DMS114 treated with DMSO at 0.1 percent for 48 hours (cell line): Measurements from ENCODE around the gene KIFAP3.
A peak's percentile ranks its signal among the peaks of the same experiment; 100 is the strongest.
"Not testable (repeated sequence)": the region's sequence is repeated elsewhere in the genome, so short reads cannot be mapped to it uniquely, and the experiment has no call there.

Source experiments
- DNase-seq: peaks from one replicate; lab custom pipeline; 2025; ENCODE audit not compliant: unreplicated experiment; lab: John Stamatoyannopoulos, UW

Gene KIFAP3

DNA sequence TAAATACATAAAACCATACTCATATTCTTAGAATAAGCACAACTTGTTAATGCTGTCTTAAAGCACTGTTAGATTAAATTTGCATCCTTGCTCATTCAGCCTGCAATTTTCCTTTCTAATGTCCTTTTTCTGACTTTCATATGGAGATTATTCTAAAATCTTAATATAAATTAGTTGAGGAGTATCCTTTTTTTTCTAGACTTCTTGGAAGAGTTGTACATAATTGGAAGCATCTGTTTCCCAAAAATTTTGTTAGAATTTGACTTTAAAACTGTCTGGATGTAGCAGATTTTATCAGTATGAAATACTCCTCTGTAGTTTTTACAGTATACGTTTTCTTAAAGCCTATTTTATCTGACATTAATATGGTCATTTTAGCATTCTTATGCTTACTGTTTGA is 9.7 kb downstream of the KIFAP3 start:
- DNase-seq: no peak

DNA sequence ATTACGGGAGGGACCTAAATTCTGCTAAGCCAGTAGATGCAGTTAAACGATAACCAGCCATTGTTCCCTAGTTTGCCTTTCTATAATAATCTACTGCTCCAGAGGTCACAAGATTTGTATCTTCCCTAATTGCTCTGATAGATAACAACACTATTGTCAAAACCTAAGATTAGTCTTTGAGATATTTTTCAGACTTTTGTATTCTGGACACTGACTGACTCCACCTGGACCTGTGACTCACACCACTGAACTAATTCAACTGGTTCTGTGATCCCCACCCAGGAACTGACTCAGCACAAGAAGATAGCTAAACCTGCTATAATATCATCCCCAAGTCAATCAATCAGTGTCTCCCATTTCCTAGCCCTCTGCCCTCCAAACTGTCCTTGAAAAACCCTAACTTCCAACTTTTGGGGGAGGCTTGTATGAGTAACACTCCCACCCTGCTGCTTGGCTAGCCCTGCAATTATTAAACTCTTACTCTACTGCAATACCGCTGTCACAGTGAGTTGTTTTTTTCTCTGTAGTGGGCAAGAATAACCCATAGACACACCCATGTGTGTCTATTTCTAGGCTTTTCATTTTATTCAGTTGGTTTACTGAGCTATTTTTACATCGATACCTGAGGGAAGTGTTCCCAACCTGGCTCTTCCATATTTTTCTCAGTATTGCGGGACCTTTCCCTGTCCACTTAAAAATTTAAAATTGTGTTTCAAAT is 11.2 kb downstream of the KIFAP3 start:
- DNase-seq: no peak

DNA sequence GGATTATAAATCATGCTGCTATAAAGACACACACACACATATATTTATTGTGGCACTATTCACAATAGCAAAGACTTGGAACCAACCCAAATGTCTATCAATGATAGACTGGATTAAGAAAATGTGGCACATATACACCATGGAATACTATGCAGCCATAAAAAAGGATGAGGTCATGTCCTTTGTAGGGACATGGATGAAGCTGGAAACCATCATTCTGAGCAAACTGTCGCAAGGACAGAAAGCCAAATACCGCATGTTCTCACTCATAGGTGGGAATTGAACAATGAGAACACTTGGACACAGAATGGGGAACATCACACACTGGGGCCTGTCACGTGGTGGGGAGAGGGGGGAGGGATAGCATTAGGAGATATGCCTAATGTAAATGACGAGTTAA is 12.8 kb downstream of the KIFAP3 start:
- not testable (repeated sequence) for DNase-seq

DNA sequence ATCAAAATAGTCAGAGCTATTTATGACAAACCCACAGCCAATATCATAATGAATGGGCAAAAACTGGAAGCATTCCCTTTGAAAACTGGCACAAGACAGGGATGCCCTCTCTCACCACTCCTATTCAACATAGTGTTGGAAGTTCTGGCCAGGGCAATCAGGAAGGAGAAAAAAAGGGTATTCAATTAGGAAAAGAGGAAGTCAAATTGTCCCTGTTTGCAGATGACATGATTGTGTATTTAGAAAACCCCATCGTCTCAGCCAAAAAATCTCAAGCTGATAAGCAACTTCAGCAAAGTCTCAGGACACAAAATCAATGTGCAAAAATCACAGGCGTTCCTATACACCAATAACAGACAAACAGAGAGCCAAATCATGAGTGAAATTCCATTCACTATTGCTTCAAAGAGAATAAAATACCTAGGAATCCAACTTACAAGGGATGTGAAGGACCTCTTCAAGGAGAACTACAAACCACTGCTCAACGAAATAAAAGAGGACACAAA is 14.4 kb downstream of the KIFAP3 start:
- not testable (repeated sequence) for DNase-seq

DNA sequence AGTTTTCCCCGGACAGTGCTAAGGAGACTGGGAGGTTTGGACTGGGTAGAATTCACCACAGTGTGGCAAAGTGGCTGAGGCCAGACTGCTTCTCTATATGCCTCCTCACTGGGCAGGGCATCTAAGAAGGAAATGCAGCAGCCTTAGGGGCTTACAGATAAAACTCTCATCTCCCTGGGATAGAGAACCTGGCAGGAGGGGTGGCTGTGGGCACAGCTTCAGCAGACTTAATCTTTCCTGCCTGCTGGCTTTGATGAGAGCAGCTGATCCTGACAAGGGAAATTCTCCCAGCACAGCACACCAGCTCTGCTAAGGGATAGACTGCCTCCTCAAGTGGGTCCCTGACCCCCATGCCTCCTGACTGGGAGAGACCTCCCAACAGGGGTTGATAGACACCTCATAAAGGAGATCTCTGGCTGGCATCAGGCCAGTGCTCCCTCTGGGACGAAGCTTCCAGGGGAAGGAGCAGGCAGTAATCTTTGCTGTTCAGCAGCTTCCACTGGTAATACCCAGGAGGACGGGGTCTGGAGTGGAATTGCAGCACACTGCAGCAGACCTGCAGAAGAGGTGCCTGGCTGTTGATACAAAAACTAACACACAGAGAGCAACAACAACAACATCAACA is 25.2 kb downstream of the KIFAP3 start:
- DNase-seq: no peak

DNA sequence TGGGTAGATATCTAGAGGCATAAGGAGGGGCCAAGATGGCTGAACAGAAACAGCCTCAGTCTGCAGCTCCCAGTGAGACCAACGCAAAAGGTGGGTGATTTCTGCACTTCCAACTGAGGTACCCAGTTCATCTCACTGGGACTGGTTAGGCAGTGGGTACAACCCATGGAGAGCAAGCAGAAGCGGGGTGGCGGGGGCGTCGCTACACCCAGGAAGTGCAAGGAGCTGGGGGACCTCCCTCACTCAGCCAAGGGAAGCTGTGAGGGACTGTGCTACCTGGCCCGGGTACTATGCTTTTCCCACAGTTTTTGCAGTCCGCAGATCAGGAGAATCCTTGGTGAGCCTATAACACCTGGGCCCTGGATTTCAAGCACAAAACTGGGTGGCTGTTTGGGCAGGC is 26.0 kb downstream of the KIFAP3 start:
- DNase-seq: no peak

DNA sequence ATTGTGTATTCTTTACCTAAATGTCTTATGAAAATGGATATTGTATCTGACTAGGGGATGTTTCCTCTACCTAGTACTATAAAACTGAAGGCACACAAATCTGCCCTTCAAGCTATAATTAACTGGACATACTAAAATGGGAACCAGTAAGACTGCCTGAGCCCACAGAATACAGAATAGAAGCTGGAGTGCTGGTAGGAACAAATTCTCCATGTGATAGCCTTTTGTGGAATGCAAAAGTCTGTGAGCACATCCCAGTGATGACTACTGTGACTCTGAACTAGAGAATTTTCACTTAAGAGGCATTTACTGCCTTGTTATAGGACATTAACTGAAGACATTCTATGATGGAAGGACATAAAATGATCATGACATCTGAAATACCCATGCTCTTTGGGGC is 30.3 kb downstream of the KIFAP3 start:
- DNase-seq: no peak

DNA sequence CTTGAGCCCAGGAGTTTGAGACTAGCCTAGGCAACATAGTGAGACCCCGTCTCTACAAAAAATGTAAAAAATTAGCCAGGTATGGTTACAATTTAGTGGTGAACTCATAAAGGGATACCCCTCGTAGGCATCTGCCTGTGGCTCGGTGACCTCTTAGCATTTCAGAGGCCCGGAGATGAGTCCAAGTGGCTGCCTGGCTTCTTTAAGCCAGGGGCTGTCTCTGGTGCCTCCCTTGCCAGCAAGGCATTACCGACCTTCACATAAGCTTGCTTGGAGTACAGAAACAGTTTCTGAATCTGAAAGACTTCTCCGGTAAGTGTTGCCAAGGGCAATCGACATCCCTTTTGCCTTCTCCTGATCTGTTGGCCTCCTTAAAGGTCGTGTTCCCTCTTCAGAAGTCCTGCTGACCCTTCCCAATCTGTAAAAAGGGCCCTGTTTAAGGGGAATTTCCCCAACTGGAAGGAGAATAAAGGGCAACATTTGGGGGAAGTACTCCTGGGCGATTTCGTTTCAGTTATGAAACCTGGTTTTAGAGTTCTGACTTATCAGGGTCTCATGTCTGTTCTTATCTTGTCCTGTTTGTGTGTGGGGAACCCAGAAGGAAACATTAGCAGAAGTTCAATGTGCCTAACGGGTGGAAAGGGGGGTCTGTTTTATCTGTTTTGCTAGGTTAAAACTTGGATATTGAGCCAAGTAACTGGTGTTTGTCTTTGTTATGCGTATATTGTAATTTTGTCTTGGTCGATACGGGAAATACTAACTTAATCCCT is 32.9 kb downstream of the KIFAP3 start:
- no peak for DNase-seq

DNA sequence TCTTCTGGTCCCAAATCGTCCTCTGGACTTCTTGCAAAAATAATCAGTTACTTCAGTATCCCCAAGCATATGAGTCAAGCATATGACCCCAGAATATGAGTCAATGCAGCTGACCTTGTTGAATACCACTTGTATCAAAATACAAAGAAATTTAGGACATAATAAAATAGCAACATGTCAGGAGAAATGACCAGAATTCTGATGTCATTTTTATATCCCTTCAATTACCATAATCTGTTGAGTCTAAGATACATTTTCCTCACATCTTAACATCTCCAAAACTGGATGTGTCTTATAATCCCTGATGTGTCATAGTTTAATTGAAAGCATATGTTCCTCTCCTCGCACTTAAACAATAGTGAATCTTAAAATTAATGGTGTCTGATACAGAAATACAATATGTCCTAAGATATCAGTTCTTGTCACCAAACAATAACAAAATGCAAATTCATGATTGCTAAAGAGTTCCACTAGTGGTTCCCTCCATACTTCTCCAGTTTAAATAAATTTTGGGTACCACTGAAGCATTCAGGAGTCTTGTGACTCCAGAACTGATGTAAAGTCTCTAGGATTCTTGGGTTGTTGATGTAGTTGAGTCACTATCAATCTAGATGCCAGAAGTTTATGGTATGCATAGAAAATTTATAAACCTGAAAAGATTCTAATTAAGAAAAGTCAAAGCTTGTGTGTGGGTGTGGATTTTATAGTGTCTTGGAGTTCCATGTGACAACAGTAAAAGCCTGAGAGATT is 41.8 kb downstream of the KIFAP3 start:
- no peak for DNase-seq

DNA sequence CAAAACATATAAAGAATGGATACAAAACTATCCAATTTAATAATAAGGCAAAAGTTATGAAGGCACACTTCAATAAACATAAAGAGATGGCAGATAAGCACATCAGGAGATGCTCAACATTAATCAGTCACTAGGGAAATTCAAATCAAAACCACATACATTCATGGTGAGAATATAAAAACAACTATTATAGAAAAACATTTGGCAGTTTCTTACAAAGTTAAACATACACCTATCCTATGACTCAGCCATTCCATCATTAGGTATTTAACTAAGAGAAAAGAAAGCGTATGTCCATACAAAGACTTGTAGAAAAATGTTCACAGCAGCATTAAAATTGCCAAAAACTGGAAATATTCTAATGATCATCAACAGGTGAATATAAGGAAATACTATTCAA is 44.3 kb downstream of the KIFAP3 start:
- DNase-seq: no peak

DNA sequence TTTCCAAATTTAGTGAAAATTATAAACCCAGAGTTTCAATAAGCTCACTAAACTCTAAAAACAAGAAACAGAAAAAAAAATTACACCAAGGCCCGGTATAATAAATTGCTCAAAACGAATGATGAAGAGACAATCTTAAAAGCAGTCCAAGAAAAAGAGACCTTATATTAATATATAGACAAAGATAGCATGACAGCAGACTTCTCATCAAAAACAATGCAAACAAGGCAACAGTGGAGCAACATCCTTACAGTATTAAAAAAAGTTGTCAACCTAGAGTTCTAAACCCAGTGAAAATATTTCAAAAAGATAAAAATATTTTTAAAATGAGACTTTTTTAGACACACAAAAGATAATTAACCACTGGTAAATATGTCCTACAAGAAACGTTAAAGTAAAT is 46.7 kb downstream of the KIFAP3 start:
- DNase-seq: no peak

DNA sequence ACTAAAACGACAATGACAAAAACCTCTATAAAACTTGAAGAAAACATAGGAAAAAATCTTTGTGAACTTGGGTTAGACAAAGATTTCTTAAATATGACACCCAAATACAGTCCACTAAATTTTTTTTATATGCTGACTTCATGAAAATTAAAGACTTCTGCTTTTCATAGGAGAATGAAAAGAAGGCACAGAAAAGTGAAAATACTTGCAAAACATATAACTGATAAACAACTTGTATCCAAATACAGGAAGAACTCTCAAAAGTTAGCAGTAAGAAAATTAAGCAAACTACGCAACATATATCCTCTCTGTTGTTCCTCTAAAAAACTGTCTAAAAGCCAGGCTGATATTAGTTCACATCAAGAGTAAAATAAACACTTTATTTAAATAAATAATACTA is 53.6 kb downstream of the KIFAP3 start:
- no peak for DNase-seq

DNA sequence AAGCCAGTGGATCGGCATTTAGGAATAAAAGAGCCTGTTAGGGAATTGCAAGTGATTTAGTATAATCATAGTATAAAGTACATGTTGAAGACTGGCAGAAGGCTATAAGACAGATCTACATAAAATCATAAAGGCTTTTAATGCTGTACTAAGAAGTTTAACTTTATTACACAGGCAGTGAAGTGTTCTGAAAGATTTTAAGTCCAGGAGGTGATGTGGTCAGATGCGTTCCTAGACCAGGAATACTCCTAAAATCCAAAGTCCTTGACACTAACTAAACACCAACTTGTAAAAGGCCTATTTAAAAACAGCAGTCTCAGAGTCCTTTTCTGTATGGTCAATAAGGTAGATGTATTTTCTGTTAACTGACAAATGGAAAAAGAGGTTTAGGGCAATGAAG is 57.0 kb downstream of the KIFAP3 start:
- DNase-seq: no peak

DNA sequence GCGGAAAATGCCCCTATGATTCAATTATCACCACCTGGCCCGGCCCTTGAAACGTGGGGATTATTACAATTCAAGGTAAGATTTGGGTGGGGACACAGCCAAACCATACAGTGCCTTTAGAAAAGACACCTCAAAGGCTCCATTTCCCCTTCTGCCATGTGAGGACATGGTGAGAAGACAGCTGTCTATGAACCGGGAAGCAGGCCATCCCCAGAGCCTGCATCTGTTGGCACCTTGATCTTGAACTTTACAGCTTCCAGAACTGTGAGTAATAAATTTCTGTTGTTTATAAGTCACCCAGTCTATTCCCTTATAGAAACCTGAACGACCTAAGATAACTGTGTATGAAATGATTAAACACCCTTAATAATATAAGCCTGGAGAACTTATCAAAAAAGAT is 61.6 kb downstream of the KIFAP3 start:
- no peak for DNase-seq

DNA sequence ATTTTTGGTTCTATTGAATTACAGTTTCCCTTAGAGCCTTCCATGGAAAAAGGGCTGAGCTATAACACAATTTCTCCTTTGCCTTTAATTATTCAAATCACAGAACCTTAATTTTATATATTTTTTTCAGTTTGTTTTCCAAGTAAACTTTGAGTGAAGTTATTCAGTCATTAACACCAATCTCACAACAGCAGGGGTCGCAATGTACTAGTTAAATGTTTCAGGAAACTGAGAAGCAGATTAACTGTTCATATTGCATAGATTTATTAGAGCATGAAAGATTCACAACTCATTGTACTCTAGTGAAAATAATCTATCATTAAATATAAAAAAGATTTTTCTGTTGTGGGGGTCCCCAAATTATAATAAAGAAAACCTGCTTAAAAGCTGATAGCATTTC is 64.1 kb downstream of the KIFAP3 start:
- DNase-seq: peak; percentile 47

DNA sequence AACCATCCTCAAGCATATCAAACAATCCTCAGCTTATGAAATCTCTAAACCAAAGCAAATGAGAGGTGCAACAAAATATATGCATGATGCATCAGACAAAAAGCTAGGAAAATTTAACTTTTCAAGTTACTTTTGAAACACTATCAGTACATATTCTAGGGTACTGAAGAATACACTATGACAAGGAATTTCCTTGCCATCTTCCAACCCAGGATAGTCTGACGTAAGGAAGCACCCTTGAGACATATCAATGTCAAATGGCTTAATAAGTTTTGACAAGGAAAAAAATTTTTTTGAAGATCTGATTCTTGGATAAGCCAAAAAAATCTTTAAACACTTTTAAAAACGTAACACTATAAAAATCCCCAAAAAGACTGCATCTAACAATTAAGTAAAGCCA is 64.9 kb downstream of the KIFAP3 start:
- no peak for DNase-seq

DNA sequence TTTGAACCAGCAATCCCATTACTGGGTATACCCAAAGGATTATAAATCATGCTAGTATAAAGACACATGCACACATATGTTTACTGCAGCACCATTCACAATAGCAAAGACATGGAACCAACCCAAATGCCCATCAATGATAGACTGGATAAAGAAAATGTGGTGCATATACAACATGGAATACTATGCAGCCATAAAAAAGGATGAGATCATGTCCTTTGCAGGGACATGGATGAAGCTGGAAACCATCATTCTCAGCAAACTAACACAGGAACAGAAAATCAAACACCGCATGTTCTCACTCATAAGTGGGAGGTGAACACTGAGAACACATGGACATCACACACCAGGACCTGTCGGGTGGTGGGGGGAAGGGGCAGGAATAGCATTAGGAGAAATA is 65.8 kb downstream of the KIFAP3 start:
- not testable (repeated sequence) for DNase-seq

DNA sequence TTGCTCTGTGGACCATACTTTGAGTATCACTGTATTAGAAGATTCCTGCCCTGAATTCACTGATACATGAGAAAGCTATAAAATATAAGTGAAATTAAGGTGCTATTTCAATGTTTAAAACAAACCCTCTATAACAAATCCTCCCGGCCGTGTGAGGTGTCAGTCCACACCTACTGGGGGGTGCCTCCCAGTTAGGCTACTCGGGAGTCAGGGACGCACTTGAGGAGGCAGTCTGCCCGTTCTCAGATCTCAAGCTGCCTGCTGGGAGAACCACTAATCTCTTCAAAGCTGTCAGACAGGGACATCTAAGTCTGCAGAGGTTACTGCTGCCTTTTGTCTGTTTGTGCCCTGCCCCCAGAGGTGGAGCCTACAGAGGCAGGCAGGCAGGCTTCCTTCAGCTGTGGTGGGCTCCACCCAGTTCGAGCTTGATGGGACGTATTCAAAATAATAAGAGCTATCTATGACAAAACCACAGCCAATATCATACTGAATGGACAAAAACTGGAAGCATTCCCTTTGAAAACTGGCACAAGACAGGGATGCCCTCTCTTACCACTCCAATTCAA is 71.1 kb downstream of the KIFAP3 start:
- not testable (repeated sequence) for DNase-seq

DNA sequence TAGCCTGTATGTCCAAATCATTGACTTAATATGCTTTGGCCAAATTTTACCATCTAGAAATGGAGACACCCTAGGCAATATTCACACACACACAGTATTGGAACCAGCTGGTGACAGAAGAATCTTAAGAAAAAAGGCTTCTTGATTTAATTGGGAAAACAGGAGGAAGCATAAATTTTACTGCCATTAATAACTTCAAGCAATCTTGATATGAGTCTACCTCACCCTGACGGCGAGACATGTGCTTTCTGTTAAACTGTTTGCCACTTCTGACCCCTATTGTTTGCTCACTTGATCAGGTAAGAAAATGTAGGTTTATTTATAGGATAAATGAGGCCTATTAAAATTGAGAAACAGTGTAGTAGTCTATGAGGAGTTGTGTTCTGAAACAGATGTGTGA is 73.2 kb downstream of the KIFAP3 start:
- DNase-seq: no peak

DNA sequence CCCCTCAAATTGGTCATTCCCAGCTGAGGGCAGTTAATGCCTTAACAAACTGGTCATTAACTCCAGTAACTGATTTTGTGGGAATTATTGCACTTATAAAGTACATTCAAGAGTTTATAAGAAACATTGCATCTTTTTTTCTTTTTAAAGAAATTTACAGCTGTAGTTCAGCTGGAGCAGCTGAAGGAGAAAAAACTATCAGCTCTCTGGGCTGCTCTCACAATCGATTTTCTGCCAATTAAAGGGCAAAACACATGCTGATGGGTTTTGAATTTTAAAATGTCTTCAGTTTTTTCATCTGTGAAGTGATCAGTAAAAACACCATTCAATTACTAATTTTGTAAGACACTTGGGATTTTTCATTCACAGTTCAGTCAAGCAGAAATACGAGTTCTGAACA is 74.7 kb downstream of the KIFAP3 start:
- no peak for DNase-seq

DNA sequence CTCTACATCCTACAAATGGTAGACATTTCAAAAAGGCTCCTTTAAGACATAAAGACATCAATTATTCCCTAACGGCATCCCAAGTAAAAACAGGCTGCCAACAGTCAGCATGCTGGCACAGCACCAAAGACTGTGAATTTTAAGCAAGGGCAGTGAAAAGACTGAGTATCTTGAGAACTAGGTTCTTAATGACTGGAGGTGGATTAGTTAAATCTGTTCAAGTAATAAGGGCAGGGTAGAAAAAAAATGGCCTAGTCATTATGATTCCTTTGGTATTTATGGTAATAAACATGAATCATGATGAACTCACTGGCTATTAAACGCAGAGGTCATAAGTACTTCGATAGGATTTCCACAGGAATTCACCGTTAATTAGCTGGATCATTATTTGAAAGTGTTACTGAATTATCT is 75.2 kb downstream of the KIFAP3 start:
- no peak for DNase-seq
